ENCODE measurements around the gene CD180. TPM values are rescaled to one million over a fixed set of nuclear protein-coding genes. Genes with fewer than 3 reads are reported as not detected.
A peak's percentile ranks its signal among the peaks of the same experiment; 100 is the strongest.

Gene CD180
- total RNA-seq (2014; rRNA removed; shearing (Covaris generic); ENCODE audit: low replicate concordance), result not detected in 2 replicates

DNA sequence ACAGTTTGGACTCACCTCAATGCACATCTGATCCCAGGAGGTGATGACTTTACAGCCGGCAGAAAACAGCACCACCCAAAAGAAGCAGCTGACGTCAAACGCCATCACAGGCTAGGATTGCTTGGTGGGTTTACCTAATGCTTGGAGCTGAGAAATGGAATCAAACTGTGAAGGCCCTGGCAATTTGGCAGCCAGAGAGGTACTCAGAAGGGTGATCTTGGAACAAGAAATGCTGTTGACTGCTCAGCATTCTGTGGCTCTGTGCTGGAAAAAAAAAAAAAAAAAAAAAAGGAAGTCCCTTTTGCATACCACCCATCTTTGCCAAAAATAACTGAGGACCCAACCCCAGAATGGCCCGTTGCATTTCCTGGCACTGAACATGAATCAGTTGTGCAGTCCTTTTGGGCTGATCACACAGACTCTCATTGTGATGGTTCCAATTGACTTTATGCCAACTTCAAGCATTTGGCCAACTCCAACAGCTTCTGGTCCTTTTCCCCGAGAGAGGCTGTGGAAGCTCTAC is at the start of gene CD180:
TSS of gene CD180 (minus strand) at position 263 of the 523 bp plus-strand sequence. CDS start at position 105, 158 bp downstream.
- Histone ChIP-seq H3K27me3 (no peaks in the 10 kb centered on the region), H3K4me3 (no peak within 1 kb of the TSS), H3K36me3 (no peaks in the 10 kb centered on the region), H3K9me3 (no peaks in the 10 kb centered on the region)
- peak; percentile 0 for DNase-seq

- no peak for DNase-seq
- no peak overlapping the region for H3K4me3 ChIP-seq
- H3K9me3 ChIP-seq, result no peaks in the 10 kb centered on the region
- no peaks in the 10 kb centered on the region for H3K36me3 ChIP-seq
- H3K27me3 ChIP-seq, result no peaks in the 10 kb centered on the region
These were observed 49.5 kb upstream of the CD180 start for GRCh38 chr5:67246108-67246507.

DNA sequence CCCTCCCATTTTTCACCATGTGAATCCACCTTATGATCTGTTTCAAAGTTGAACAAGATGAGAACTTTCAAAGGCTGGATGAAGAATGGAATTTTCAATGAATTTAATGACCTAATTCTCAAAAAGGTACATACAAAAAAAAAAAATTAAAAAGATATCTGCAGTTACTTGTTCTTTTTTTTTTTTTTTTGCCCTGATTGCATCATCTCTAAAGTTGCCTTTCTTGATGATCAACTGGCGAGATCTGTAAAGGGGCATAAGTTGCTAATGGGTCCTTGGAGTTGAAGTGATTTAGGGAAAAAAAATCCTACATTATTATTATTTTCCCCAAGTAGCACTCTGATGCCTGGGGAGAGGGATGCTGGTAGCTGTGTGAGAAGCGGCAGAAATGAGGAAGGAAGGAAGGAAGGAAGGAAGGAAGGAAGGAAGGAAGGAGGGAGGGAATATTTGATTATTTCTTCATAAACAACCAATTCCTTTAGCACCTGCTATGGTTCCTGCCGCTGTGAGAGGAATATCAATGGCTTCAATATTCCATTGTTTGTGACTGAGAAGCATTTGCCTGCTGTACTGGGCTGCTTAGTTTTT is 48.8 kb upstream of the CD180 start:
- Histone ChIP-seq H3K9me3 (no peaks in the 10 kb centered on the region), H3K36me3 (no peaks in the 10 kb centered on the region), H3K4me3 (no peak overlapping the region), H3K27me3 (no peaks in the 10 kb centered on the region)
- DNase-seq, result no peak

DNA sequence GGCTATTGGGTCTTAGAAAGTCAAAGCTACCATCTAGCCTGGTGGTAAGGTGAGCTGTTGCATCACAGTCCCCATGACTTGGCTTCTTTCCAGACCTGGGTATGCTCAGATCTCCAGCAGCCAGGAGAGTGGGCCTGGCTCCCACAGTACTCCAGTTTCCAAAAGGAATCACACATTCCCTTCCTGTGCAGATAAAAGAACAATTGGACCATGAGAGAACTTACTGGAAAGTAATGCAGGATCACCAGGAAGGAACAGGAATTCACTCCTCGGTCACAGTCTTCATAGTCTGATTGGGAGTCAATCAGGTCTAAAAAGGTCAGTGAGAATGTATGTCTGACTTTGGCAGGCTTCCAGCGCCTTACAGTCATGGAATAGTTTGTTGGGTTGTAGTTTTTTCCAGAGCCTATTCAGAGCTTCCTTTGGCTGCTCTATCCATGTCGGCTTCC is 47.8 kb upstream of the CD180 start:
- Histone ChIP-seq H3K36me3 (no peaks in the 10 kb centered on the region), H3K4me3 (no peak overlapping the region), H3K9me3 (no peaks in the 10 kb centered on the region), H3K27me3 (no peaks in the 10 kb centered on the region)
- DNase-seq, result no peak

DNA sequence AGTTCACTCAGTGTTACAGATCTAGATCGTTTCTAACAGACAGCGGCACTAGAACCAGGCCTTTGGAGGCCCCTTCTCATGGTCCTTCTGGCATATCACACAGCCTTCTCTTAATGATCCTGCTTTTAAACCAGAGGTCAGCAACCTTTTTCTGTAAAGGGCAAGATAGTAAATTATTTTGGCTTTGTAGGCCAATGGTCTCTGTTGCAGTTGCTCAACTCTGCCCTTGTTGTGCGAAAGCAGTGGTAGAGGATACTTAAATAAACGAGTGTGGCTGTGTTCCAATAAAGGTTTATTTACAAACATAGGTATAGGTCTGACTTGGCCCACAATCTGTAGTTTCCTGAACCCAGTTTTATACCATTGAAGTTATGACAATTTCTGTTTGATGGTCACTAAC is 47.3 kb upstream of the CD180 start:
- no peak for DNase-seq

GRCh38 chr5:67243349-67243748 is 46.8 kb upstream of the CD180 start:
- Histone ChIP-seq H3K36me3 (no peaks in the 10 kb centered on the region), H3K4me3 (no peak overlapping the region), H3K27me3 (no peaks in the 10 kb centered on the region), H3K9me3 (no peaks in the 10 kb centered on the region)
- DNase-seq, result no peak

More for the DNA sequence above, 47.3 kb upstream of the CD180 start:
- Histone ChIP-seq H3K36me3 (no peaks in the 10 kb centered on the region), H3K27me3 (no peaks in the 10 kb centered on the region), H3K9me3 (no peaks in the 10 kb centered on the region), H3K4me3 (no peak overlapping the region)

GRCh38 chr5:67241326-67241725 is 44.7 kb upstream of the CD180 start:
- H3K36me3 ChIP-seq, result no peaks in the 10 kb centered on the region
- no peak for DNase-seq
- no peaks in the 10 kb centered on the region for H3K9me3 ChIP-seq
- no peak overlapping the region for H3K4me3 ChIP-seq
- H3K27me3 ChIP-seq, result no peaks in the 10 kb centered on the region

DNA sequence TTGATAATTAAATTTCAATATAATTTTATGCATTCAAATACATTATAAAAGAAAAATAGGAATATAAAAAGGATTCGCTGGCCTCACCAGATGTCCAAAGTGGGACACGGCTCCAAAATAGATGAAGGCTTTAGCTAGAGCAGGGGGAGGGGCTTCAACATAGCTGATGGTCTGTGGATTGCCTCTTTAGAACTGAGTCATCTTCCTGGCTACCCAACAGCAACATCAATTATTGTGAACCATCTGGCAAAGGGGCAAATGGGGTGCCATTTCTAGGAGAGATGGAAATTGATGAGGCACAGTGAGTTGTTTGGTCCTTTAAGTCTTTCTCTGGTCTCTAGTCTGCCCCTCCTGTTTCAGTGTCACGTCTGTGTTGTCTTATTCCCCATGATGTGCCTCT is 44.2 kb upstream of the CD180 start:
- no peak overlapping the region for H3K4me3 ChIP-seq
- DNase-seq, result no peak
- H3K27me3 ChIP-seq, result no peaks in the 10 kb centered on the region
- no peaks in the 10 kb centered on the region for H3K36me3 ChIP-seq
- H3K9me3 ChIP-seq, result no peaks in the 10 kb centered on the region

- H3K36me3 ChIP-seq, result no peaks in the 10 kb centered on the region
- no peak for DNase-seq
- H3K27me3 ChIP-seq, result no peaks in the 10 kb centered on the region
- no peaks in the 10 kb centered on the region for H3K9me3 ChIP-seq
- H3K4me3 ChIP-seq, result no peak overlapping the region
These were observed 43.5 kb upstream of the CD180 start for GRCh38 chr5:67240065-67240464.

DNA sequence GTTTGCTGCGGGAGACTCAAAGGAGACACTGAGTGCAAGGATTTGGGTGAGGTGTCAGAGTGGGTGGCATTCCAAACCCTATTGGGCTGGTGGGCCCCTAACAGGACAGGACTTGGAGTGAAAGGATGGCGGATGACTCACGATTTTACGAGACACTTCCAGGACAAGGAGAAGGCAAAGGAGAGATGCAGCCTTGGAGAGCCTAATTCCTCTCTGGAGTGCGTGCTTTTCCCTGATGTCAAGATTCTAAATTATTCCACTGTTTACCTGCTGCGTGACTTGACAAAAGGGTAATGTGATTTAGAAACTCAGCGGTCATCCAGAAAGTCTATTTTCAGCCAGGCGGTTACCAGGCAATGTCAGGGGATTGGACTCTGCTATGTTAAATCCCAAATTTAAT is 41.6 kb upstream of the CD180 start:
- Histone ChIP-seq H3K4me3 (no peak overlapping the region), H3K9me3 (peaks cover 2% of the 10 kb centered on the region; the same call in 1 of the 2 replicates), H3K36me3 (no peaks in the 10 kb centered on the region), H3K27me3 (no peaks in the 10 kb centered on the region)
- peak; percentile 53 for DNase-seq

DNA sequence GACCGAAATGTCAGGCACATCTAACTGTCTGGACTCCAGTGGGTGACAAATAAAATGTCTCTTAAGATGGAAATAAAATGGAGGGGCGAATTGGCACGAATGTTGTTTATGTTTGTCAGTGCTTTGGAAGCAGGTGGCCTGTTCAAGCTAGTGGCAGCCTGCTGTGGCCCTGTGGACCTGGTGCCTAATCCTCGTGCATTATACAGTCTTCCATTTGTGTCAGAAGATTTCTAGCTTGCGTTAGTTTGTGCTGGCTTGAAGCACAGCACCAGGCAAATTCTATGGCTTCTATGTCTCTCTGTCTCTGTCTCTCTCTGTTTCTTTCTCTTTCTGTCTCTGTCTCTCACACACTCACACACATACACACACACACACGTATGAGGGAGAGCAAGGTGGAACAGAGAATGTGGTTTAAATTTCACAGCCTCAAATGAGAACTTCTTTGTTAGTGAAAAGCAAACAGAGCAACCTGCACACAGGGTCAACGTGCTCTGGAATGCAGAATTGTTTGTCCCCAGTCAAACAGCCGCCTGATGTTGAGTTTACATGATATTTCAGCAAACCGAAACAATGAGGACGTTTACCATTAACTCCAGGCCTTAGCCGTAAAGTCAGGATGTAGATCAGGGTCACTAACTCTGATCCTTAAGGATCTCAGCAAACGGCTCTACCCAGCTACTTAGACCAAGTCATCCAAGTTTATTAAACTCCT is 39.0 kb upstream of the CD180 start:
- no peak for DNase-seq
- no peaks in the 10 kb centered on the region for H3K27me3 ChIP-seq
- H3K9me3 ChIP-seq, result peaks cover 2% of the 10 kb centered on the region; the same call in 1 of the 2 replicates
- no peaks in the 10 kb centered on the region for H3K36me3 ChIP-seq
- no peak overlapping the region for H3K4me3 ChIP-seq

- Histone ChIP-seq H3K36me3 (no peaks in the 10 kb centered on the region), H3K4me3 (no peak overlapping the region)
These were observed 38.1 kb upstream of the CD180 start for GRCh38 chr5:67234671-67235176.

DNA sequence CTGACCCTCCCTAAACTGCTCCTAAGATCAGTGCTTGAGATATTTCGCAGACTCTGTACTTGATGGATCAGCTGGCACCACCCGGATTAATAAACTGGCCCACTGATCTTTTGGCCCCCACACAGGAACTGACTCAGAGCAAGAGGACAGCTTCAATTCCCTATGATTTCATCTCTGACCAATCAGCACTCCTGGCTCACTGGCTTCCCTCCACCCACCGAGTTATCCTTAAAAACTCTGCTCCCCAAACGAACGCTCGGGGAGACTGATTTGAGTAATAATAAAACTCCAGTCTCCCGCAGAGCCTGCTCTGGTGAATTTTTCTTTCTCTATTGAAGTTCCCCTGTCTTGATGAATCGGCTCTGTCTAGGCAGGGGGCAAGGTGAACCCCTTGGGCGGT is 36.5 kb upstream of the CD180 start:
- Histone ChIP-seq H3K4me3 (no peak overlapping the region), H3K9me3 (peaks cover 2% of the 10 kb centered on the region; the same call in 1 of the 2 replicates)
- DNase-seq, result peak; percentile 75

More at GRCh38 chr5:67234671-67235176, 38.1 kb upstream of the CD180 start:
- Histone ChIP-seq H3K9me3 (peaks cover 2% of the 10 kb centered on the region; the same call in 1 of the 2 replicates), H3K27me3 (no peaks in the 10 kb centered on the region)
- peak; percentile 43 for DNase-seq

GRCh38 chr5:67223211-67223610 is 26.6 kb upstream of the CD180 start:
- H3K9me3 ChIP-seq, result no peaks in the 10 kb centered on the region; the same call in 1 of the 2 replicates
- no peak overlapping the region for H3K4me3 ChIP-seq
- no peaks in the 10 kb centered on the region for H3K27me3 ChIP-seq
- H3K36me3 ChIP-seq, result no peaks in the 10 kb centered on the region
- no peak for DNase-seq

More for the DNA sequence above, 36.5 kb upstream of the CD180 start:
- Histone ChIP-seq H3K27me3 (no peaks in the 10 kb centered on the region), H3K36me3 (no peaks in the 10 kb centered on the region)

- no peak overlapping the region for H3K4me3 ChIP-seq
- no peak for DNase-seq
- no peaks in the 10 kb centered on the region; the same call in 1 of the 2 replicates for H3K9me3 ChIP-seq
- no peaks in the 10 kb centered on the region for H3K36me3 ChIP-seq
- H3K27me3 ChIP-seq, result no peaks in the 10 kb centered on the region
These were observed 25.8 kb upstream of the CD180 start for GRCh38 chr5:67222243-67223025.

- H3K27me3 ChIP-seq, result no peaks in the 10 kb centered on the region
- H3K4me3 ChIP-seq, result no peak overlapping the region
- H3K9me3 ChIP-seq, result no peaks in the 10 kb centered on the region; the same call in 1 of the 2 replicates
- H3K36me3 ChIP-seq, result no peaks in the 10 kb centered on the region
- DNase-seq, result no peak
These were observed 25.1 kb upstream of the CD180 start for GRCh38 chr5:67221487-67222242.

All from MG63 (cell line).